ENCODE data around the gene CASTOR2. TPM values are rescaled to one million over a fixed set of nuclear protein-coding genes. Genes with fewer than 3 reads are reported as not detected.
A peak's percentile ranks its signal among the peaks of the same experiment; 100 is the strongest.

Gene CASTOR2
- total RNA-seq, 1 experiment from 2014 or later = 7.3 TPM

DNA sequence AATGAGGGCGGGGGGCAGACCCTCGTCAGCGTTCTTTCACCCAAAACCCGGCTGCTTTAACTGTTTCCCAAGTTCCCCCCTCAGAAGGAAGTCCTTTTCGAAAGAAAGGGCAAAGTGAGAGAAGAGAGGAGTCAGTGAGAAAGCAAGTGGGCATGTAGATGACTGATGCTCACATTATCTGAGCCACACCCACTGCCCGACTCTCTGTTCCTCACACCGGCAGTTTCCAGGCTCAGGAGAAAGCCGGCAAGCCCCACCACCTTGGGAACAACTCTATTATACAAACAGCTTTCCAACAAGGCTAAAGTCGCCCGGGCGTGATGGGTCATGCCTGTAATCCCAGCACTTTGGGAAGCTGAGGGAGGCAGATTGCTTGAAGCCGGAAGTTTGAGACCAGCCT is 86.0 kb downstream of the CASTOR2 start:
- no peak for DNase-seq (ENCODE audit: low read depth)

DNA sequence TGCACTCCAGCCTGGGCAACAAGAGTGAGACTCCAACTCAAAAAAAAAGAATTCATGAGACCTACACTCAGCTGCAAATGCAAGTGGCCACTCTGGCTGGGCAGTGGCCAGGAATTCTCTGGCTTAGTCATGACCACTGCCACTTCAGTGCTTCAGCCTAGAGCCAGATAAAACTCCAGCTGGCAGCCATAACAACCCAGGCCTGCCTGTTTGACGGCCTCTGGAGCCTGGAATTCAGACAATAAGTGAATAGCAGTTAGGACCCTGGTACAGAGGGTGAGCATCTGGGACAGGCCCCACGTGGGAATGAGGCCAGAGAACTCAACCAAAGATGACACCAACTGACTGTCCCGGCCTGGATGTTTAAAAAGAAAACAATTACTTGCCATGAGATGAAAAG is 90.2 kb downstream of the CASTOR2 start:
- peak; percentile 97 for DNase-seq (ENCODE audit: low read depth)

DNA sequence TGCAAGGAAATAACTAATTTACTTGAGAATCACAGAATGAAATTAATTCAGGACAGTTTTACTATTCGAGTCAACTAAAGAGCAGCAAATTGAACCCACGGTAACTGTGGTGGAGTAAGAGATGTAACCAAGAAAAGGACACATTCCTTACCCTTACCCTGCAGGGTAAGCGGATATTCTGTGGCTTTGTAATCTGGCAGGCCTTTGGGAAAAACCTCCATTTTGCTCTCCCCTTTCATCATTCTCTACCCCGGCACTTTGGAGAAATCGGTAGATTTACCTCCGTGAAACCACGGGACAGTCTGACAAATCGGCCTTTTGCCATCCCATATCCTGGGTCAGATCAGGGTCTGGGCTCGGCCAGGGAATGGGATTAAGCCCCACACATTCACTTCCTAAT is 90.7 kb downstream of the CASTOR2 start:
- peak; percentile 64 for DNase-seq (ENCODE audit: low read depth)

DNA sequence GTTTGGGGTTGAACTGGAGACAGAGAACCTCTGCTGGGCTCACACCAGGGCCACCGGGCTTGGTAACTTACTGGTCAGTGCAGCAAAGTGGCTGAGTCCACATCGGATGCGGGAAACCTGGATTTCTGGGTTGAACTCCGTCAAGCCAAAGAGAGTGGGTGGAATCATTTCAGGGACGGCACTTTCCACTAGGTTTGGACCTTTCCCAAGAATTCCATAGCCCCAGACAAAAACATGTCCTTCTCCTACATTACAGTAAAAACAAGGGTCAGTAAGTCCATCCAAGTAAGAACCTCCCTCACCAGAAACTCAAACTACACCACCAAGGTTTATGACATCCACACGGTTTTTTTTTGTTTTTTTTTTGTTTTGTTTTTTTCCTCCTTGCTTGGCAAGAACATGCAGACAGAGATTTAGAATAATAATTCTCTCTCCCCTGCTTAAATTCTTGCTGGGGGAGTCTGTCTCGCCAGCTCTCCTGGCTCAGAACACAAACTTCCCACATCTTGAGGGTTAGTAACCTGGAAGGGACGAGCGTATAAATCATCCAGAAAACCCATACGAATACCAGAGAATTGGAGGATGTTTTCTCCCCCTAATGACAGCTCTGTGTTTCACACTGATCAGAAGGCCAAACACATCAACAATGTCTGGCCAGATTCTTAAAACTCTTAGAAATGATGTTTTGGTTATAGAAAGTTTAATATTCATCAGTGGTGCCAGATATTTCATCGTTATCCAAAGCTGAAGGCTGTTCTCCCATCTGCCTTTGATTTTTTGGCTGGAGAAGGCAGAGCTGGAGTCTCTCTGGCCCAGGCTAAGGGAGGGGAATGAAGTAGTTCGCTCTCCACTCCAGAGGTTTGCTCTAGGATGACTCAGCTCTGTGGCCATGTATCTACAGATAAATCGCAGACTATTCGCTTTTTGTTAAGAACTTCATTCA is 91.6 kb downstream of the CASTOR2 start:
- DNase-seq (ENCODE audit: low read depth) = peak; percentile 80

DNA sequence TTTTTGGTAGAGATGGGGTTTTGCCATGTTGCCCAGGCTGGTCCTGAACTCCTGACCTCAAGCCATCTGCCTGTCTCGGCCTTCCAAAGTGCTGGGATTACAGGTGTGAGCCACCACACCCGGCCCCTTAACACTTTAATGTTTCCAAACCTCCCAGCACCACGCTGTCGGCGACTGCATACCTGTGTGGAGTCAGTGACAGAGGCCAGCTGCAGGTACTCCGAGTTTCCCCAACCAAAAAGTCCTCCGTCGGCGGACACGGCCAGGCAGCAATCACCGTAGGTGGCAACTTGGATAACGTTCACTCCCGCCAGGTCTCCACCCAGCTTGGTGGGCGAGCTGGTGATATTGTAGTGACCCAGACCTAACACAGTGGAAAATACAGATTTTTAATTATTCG is 93.9 kb downstream of the CASTOR2 start:
- DNase-seq (ENCODE audit: low read depth) = no peak

DNA sequence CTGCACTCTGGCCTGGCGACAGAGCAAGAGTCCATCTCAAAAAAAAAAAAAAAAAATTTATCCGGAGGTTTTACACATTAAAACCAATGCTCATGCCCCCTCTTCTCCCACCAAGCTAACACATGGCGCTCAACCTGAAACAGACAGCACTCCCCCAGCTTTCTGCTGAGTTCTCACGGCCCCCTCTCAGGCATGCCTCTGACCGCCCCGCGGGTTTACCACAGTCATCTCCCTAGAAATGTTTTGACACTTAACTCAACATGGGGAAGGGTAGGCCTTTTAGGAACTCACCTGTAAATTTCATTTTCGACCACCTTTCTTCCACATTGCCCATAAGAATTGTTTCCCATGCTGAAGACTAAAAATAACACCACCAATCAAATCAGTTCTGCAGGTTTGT is 99.8 kb downstream of the CASTOR2 start:
- DNase-seq (ENCODE audit: low read depth) = no peak

DNA sequence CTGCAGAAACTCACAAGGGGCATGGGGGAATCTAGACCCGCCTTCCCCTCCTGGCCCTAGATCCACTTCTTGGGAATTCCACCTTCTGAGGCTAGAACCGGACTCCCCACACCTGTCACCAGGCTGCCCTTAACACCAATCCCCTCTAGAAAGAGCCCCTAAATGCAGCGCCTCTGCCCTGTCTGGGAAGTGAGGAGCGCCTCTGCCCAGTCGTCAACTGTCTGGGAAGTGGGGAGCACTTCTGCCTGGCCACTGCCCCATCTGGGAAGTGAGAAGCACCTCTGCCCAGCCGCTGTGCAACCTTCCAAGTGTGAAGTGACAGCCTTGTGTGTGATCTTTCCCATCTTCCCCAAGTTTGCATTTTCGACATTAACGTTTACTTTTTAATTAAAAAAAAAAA is 100.3 kb downstream of the CASTOR2 start:
- DNase-seq (ENCODE audit: low read depth) = no peak

DNA sequence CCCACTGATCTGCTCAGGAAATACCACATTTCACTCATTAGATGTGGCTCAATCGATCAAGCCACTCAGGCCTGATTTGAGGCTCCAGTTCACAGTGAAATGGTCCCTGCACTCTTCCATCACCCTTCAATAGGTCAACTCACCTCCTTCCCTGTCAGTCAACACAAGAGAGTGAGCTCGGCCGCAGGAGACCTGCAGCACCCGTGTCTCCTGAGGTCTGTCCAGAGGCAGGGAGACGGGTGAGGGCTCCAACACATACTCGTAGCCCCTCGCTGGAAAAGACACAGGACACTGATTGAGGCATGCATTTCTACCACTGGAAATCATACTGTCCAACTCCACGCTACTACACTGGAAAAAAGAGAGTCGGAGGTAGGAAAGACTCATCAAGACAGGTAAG is 102.0 kb downstream of the CASTOR2 start:
- no peak for DNase-seq (ENCODE audit: low read depth)

DNA sequence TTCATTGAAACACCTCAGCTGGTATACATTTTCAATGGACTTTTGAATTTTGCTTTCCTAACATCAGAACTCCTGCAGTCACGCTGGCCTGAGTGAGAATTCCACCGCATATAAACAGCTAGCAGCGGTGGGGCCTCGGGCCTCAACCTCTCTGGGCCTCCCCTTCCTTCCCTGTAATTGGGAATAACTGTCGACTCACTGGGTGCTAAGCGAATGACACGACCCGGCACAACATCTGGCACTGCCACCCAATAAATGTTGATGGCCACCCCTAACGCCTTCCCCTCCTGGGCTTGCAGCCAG is 108.4 kb downstream of the CASTOR2 start:
- DNase-seq (ENCODE audit: low read depth) = no peak

DNA sequence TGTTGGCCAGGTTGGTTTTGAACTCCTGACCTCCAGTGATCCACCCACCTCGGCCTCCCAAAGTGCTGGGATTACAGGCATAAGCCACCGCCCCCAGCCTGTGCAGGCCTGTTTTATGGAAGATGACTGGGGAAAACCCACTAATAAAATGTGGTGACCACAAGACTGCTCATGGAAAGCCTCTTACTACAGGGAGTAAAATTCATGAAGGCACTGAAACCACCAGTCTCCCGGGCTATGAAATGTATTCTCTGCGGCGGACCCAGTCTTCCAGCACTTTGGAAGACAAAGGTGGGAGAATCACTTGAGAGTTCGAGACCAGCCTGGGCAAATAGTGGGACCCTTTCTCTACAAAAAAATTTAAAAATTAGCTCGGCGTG is 109.7 kb downstream of the CASTOR2 start:
- peak; percentile 30 for DNase-seq (ENCODE audit: low read depth)

Other genes starting within 250 kb of the CASTOR2 start
- not detected in 2 replicates for gene NCF1, start 190.7 kb upstream of the CASTOR2 start, total RNA-seq (2014; rRNA removed; shearing (Covaris generic))
- gene GTF2IRD2, start 113.1 kb upstream of the CASTOR2 start, total RNA-seq (2014; rRNA removed; shearing (Covaris generic)) = 4.3 and 17.9 TPM in 2 replicates
- 37.5 and 69.1 TPM in 2 replicates for gene RCC1L, start 109.1 kb downstream of the CASTOR2 start, total RNA-seq (2014; rRNA removed; shearing (Covaris generic))
- 27.0 and 29.2 TPM in 2 replicates for gene GTF2IRD2B, start 127.9 kb downstream of the CASTOR2 start, total RNA-seq (2014; rRNA removed; shearing (Covaris generic))